Loucy (cell line): ENCODE measurements around the gene RAB6C.

Experiments
- EZH2phosphoT487 ChIP-seq: fragments of 200-600 bp; IDR thresholded peaks from 2 replicates; pipeline ENCODE4 v1.6.1; 2018; ENCODE audit warnings: antibody characterized with exemption, mild to moderate bottlenecking, moderate library complexity, borderline replicate concordance
- TF ChIP-seq, protein P1 (sequence below): fragments of 200-600 bp; sonication (generic); conservative IDR thresholded peaks from 2 replicates; pipeline ENCODE4 v1.5.1; 2014; ENCODE audit warnings: mild to moderate bottlenecking, antibody characterized with exemption, low read length

DNA sequence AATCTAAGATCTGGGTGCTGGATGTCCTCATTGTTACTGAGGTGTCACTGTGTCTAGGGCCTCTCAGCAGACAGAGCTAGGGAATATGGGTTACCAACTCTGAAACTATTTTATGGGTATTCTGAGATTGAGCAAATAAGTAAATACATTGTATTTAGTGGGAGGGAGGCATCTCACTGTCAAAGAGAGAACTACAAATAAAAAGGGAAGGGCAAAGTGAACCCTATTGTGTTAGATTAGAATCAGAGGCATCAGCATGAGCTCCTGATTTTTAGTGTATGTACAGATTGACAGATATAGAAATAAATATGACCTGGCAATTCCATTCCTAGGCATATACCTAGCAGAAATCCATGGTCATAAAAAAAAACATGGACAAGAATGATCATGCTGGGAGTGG is 33.9 kb upstream of the RAB6C start:
- TF ChIP-seq, protein P1, sequence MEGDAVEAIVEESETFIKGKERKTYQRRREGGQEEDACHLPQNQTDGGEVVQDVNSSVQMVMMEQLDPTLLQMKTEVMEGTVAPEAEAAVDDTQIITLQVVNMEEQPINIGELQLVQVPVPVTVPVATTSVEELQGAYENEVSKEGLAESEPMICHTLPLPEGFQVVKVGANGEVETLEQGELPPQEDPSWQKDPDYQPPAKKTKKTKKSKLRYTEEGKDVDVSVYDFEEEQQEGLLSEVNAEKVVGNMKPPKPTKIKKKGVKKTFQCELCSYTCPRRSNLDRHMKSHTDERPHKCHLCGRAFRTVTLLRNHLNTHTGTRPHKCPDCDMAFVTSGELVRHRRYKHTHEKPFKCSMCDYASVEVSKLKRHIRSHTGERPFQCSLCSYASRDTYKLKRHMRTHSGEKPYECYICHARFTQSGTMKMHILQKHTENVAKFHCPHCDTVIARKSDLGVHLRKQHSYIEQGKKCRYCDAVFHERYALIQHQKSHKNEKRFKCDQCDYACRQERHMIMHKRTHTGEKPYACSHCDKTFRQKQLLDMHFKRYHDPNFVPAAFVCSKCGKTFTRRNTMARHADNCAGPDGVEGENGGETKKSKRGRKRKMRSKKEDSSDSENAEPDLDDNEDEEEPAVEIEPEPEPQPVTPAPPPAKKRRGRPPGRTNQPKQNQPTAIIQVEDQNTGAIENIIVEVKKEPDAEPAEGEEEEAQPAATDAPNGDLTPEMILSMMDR, result no peak
- no peak for TF ChIP-seq EZH2phosphoT487
